Thyroid gland (tissue), 4 donors: ENCODE data around the gene SNAP91.

Source experiments
- POLR2A ChIP-seq, 2 donors: fragments of 450-650 bp; IDR thresholded peaks; one replicate each; pipeline ENCODE4 v1.6.1; 2017; ENCODE audit warnings: antibody characterized with exemption in 2 of 2, mild to moderate bottlenecking in 2 of 2, moderate library complexity in 1 of 2
- TF ChIP-seq, protein P1 (sequence below), 6 experiments: fragments of 200-600 bp in 3 of 6; fragments of 450-650 bp in 3 of 6; sonication (generic) in 3 of 6; IDR thresholded peaks; one replicate each; pipeline ENCODE4 v1.5.1; 2016 to 2019; ENCODE audit warnings: antibody characterized with exemption in 6 of 6, mild to moderate bottlenecking in 2 of 6, inconsistent platforms in 1 of 6, moderate library complexity in 1 of 6

DNA sequence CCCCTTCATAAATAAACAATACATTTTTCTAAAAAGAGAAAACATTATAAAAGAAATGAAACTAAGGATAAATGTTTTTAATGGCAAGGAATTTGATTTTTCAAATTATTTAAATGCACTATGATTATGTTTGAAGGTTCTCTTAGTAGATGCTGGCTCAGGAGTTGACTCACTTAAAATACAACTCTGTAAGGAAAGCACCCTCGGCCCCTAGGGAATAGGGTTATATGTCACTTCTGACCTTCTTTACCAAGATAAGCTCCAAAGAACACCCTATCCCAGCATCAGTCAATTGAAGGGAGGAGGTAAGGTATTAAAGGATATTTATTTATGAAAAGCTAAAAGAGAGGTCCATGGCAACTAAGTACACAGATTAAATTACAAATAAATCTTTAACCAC, 6.8 kb downstream of the SNAP91 start:
- TF ChIP-seq, protein P1, sequence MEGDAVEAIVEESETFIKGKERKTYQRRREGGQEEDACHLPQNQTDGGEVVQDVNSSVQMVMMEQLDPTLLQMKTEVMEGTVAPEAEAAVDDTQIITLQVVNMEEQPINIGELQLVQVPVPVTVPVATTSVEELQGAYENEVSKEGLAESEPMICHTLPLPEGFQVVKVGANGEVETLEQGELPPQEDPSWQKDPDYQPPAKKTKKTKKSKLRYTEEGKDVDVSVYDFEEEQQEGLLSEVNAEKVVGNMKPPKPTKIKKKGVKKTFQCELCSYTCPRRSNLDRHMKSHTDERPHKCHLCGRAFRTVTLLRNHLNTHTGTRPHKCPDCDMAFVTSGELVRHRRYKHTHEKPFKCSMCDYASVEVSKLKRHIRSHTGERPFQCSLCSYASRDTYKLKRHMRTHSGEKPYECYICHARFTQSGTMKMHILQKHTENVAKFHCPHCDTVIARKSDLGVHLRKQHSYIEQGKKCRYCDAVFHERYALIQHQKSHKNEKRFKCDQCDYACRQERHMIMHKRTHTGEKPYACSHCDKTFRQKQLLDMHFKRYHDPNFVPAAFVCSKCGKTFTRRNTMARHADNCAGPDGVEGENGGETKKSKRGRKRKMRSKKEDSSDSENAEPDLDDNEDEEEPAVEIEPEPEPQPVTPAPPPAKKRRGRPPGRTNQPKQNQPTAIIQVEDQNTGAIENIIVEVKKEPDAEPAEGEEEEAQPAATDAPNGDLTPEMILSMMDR (IDR thresholded peaks at IDR 0.05): no peak
- no peak for TF ChIP-seq POLR2A (IDR thresholded peaks at IDR 0.05)
